SJSA1 (cell line): Measurements from ENCODE around the gene NUBPL. TPM values are rescaled to one million over a fixed set of nuclear protein-coding genes. Genes with fewer than 3 reads are reported as not detected.
"Not testable (repeated sequence)": the region's sequence is repeated elsewhere in the genome, so short reads cannot be mapped to it uniquely, and the experiment has no call there.

Experiments used
- DNase-seq, 2 experiments: peaks; one replicate each; pipeline ENCODE4 v3.0.0-alpha.2; 2015 to 2020; ENCODE audit warnings: low spot score in 2 of 2, low read depth in 1 of 2
- H3K27ac ChIP-seq: fragments of 250-450 bp; sonication (Bioruptor Pico); 2 replicates; pipeline ENCODE4 v1.5.1; 2020; ENCODE audit warnings: mild to moderate bottlenecking, moderate library complexity
- H3K27me3 ChIP-seq: fragments of 250-450 bp; sonication (Bioruptor Pico); replicated peaks from 2 replicates; pipeline ENCODE4 v1.5.1; 2020; ENCODE audit warnings: mild to moderate bottlenecking, moderate library complexity
- H3K36me3 ChIP-seq: fragments of 250-450 bp; sonication (Bioruptor Pico); 2 replicates; pipeline ENCODE4 v1.5.1; 2020; ENCODE audit warnings: mild to moderate bottlenecking
- H3K4me1 ChIP-seq: fragments of 250-450 bp; sonication (Bioruptor Pico); replicated peaks from 2 replicates; pipeline ENCODE4 v1.6.1; 2021; ENCODE audit warnings: mild to moderate bottlenecking
- H3K4me3 ChIP-seq: fragments of 250-450 bp; sonication (Bioruptor Pico); 2 replicates; pipeline ENCODE4 v1.5.1; 2020; ENCODE audit warnings: mild to moderate bottlenecking
- H3K9me3 ChIP-seq: fragments of 250-450 bp; sonication (Bioruptor Pico); replicated peaks from 2 replicates; pipeline ENCODE4 v1.5.1; 2020; ENCODE audit warnings: mild to moderate bottlenecking
- total RNA-seq: library from RNA; depleted of rRNA; stranded (reverse); fragments of >200 nt; shearing (Covaris generic); gene quantifications from 2 replicates; pipeline ENCODE4 v1.2.3, GENCODE V29; 2014

The NUBPL gene
- total RNA-seq, 1 experiment from 2014 or later = 9.7 TPM

GRCh38 chr14:31787377-31787776, 226.2 kb downstream of the NUBPL start:
- DNase-seq = no peak
- no peak overlapping the region for H3K4me3 ChIP-seq
- H3K27me3 ChIP-seq = no peaks in the 10 kb centered on the region
- H3K27ac ChIP-seq = no peak overlapping the region
- H3K9me3 ChIP-seq = no peaks in the 10 kb centered on the region; the same call in 1 of the 2 replicates
- H3K4me1 ChIP-seq = no peaks in the 10 kb centered on the region
- no peaks in the 10 kb centered on the region for H3K36me3 ChIP-seq

DNA sequence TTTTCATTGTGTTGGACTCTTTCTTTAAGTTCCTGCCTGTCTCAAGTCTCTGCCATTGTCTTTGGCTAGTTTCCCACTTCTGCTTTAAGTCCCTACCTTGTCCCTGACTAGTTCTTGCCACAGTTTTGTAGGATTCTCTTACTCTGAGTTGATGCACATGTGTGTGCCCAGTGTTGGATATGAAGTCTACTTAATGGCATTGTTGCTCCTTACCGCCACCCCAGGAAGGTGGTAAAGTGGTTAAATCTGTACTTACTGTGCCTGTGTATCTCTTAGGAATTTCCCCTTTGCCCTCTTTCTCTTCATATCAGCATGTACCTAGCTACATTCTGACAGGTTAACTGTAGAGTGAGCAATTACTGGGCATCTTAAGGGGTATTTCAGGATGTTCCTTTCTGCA, 227.1 kb downstream of the NUBPL start:
- no peaks in the 10 kb centered on the region for H3K36me3 ChIP-seq
- no peaks in the 10 kb centered on the region for H3K4me1 ChIP-seq
- no peak overlapping the region for H3K27ac ChIP-seq
- DNase-seq = no peak
- H3K4me3 ChIP-seq = no peak overlapping the region
- H3K9me3 ChIP-seq = no peaks in the 10 kb centered on the region; the same call in 1 of the 2 replicates
- H3K27me3 ChIP-seq = no peaks in the 10 kb centered on the region

- Histone ChIP-seq H3K4me3 (no peak overlapping the region), H3K4me1 (no peaks in the 10 kb centered on the region), H3K27me3 (no peaks in the 10 kb centered on the region), H3K9me3 (no peaks in the 10 kb centered on the region), H3K27ac (no peak overlapping the region), H3K36me3 (no peaks in the 10 kb centered on the region)
- DNase-seq = no peak
Measured at GRCh38 chr14:31792726-31793125, 231.5 kb downstream of the NUBPL start.

- not testable (repeated sequence) for H3K27ac ChIP-seq, H3K36me3 ChIP-seq
Measured at GRCh38 chr14:31797946-31798345, 236.7 kb downstream of the NUBPL start.

DNA sequence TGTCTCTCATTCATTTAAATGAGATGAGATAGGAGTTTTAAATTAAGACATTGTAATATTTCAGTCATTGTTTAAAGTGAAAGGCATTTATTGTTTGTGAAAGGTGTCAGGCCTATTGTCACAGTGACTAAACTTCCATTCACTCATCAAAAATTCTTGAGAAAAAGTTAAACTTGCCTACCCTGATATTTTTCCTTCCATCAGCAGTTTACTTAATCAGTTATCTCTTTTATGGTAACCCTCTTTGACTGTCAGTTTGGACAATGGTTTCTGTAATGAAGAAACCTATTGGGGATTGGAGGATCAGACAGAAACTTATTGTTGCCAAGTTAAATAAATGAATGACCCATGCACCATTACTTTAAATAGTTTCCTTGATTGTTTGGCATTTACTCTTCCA, 241.6 kb downstream of the NUBPL start:
- no peaks in the 10 kb centered on the region for H3K27me3 ChIP-seq
- H3K36me3 ChIP-seq = no peaks in the 10 kb centered on the region
- H3K4me1 ChIP-seq = no peaks in the 10 kb centered on the region
- no peak overlapping the region for H3K27ac ChIP-seq
- no peak overlapping the region for H3K4me3 ChIP-seq
- H3K9me3 ChIP-seq = no peaks in the 10 kb centered on the region
- DNase-seq = no peak

More at GRCh38 chr14:31797946-31798345, 236.7 kb downstream of the NUBPL start:
- H3K27me3 ChIP-seq, DNase-seq, H3K4me3 ChIP-seq, H3K4me1 ChIP-seq, H3K9me3 ChIP-seq: not testable (repeated sequence)

DNA sequence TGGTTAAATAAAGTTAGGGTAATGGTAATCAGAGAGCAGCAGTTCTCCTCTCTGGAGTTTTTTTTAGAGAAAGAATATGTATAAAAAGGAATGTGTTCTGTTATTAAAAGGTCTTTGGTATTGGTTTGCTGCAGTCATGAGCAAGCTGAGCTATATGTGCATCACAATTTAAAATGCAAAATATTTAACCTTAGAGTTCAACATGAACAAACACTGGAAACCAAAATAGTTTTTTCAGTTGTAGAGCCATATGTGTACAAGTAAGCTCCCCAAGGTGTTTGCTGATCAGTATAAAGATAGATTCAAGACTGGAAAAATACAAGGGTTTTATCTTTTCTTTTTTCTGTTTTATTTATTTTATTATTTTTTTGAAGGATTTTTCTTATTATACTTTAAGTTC, 245.0 kb downstream of the NUBPL start:
- no peak overlapping the region for H3K4me3 ChIP-seq
- H3K36me3 ChIP-seq = no peaks in the 10 kb centered on the region
- H3K4me1 ChIP-seq = no peaks in the 10 kb centered on the region
- no peak overlapping the region for H3K27ac ChIP-seq
- no peak for DNase-seq
- no peaks in the 10 kb centered on the region for H3K27me3 ChIP-seq
- H3K9me3 ChIP-seq = no peaks in the 10 kb centered on the region

- H3K9me3 ChIP-seq, H3K4me1 ChIP-seq, H3K36me3 ChIP-seq, DNase-seq, H3K4me3 ChIP-seq, H3K27me3 ChIP-seq, H3K27ac ChIP-seq: not testable (repeated sequence)
Measured at GRCh38 chr14:31811693-31812628, 250.8 kb downstream of the NUBPL start.

- H3K36me3 ChIP-seq, H3K4me3 ChIP-seq, H3K27me3 ChIP-seq, H3K9me3 ChIP-seq, H3K4me1 ChIP-seq, H3K27ac ChIP-seq, DNase-seq: not testable (repeated sequence)
Measured at GRCh38 chr14:31813724-31814490, 252.7 kb downstream of the NUBPL start.

GRCh38 chr14:31819281-31819680, 258.1 kb downstream of the NUBPL start:
- Histone ChIP-seq H3K9me3 (no peaks in the 10 kb centered on the region), H3K27me3 (no peaks in the 10 kb centered on the region), H3K36me3 (no peaks in the 10 kb centered on the region), H3K4me3 (no peak overlapping the region), H3K27ac (no peak overlapping the region), H3K4me1 (peaks cover 7% of the 10 kb centered on the region; the same call in 1 of the 2 replicates)
- no peak for DNase-seq

GRCh38 chr14:31825459-31825858, 264.3 kb downstream of the NUBPL start:
- H3K36me3 ChIP-seq = no peaks in the 10 kb centered on the region
- H3K4me1 ChIP-seq = no peaks in the 10 kb centered on the region
- H3K27ac ChIP-seq = no peak overlapping the region
- H3K9me3 ChIP-seq = no peaks in the 10 kb centered on the region
- DNase-seq = no peak
- no peak overlapping the region for H3K4me3 ChIP-seq
- no peaks in the 10 kb centered on the region for H3K27me3 ChIP-seq

DNA sequence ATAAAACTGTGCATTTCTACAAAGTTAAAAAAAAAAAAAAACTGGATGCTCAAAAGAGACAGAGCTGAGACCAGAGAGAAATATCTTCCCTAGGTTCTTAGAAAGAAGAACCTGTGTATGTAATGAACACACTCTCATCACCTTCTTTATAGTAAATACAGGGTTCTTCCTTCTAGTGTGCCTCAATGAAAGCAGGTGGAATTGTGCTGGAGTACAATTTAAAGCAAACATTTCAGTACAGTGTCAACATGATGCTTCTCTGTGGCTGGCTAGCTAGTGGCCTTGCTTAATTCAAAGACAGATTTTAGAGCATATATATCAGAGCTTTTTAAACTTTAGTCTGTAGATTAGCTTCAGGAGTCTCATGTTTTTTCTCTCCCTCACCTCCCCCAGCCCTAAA, 266.1 kb downstream of the NUBPL start:
- H3K4me1 ChIP-seq = no peaks in the 10 kb centered on the region
- H3K9me3 ChIP-seq = no peaks in the 10 kb centered on the region
- no peaks in the 10 kb centered on the region for H3K36me3 ChIP-seq
- no peak for DNase-seq
- no peak overlapping the region for H3K27ac ChIP-seq
- no peaks in the 10 kb centered on the region for H3K27me3 ChIP-seq
- H3K4me3 ChIP-seq = no peak overlapping the region

DNA sequence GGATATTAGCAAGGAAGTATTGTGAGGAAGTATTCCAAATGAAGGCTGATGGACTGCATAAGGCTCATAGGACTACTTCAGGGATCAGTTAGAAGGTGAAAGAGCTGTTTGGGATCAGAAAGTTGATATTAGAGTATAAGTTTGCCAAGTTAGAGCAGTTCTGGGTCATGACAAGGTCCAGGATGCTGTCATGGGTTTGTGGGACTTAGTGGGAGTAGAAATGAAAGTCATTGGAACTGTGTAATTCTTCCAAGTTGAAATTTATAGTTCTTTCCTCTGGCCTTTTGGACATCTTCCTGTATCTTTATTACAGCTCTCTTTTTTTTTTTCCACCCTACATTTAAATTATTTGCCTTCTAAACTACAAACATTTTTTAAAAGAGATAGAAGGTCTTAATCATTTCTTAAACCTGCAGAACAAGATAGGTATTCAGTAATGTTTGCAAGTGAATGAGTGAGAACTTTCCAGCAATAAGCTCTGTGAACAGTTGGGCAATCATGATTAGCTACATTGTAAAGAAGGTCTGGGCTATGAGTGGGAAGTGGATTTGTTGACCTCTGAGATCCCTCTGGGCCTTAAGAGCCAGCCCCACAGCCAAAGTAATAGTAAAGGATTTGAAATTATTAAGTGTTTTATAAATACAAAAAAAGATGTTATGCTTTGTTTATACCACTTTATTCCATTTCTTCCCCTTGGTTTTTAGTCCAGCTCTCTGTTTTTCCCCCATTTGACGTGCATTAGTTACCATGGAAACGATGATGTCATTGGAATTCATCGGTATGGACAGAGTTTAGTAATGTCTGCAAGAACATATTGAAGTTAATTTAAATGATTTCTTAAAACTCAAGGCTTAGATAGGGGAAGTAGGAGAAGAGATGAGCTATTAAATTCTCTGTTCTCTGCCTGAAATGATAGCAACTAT, 268.0 kb downstream of the NUBPL start:
- Histone ChIP-seq H3K9me3 (no peaks in the 10 kb centered on the region), H3K27ac (no peak overlapping the region)
- peak in 1 of 2 experiments; percentile 12 for DNase-seq

DNA sequence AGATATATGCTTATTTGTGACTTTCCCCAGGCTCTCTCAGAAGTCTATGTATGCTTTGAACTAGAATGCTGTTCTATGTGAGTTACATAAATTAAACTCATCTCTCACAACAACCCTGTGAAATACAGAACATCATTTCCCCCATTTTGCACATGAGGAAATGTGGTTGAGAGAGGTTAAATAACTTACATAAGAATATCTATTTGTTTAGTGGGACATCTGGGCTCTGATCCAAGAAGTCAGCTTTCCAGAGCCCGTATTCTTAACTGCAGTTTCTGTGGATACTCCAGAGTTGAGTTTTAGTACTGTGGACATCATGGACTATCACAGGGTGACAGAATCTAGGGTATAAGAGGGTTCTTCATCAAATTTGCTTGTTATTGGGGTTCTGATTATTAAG, 273.4 kb downstream of the NUBPL start:
- Histone ChIP-seq H3K4me1 (no peaks in the 10 kb centered on the region), H3K27me3 (no peaks in the 10 kb centered on the region), H3K36me3 (no peaks in the 10 kb centered on the region), H3K4me3 (no peak overlapping the region), H3K27ac (no peak overlapping the region), H3K9me3 (no peaks in the 10 kb centered on the region)
- no peak for DNase-seq

More for the DNA sequence above, 268.0 kb downstream of the NUBPL start:
- no peak overlapping the region for H3K4me3 ChIP-seq
- H3K27me3 ChIP-seq = no peaks in the 10 kb centered on the region
- H3K4me1 ChIP-seq = no peaks in the 10 kb centered on the region
- no peaks in the 10 kb centered on the region for H3K36me3 ChIP-seq
